Glutamatergic neuron (in vitro differentiated cells): Measurements from ENCODE around the gene ZHX3. TPM values are rescaled to one million over a fixed set of nuclear protein-coding genes. Genes with fewer than 3 reads are reported as not detected.
A peak's percentile ranks its signal among the peaks of the same experiment; 100 is the strongest.
"Not testable (repeated sequence)": the region's sequence is repeated elsewhere in the genome, so short reads cannot be mapped to it uniquely, and the experiment has no call there.

ENCODE experiments used
- DNase-seq: peaks from one replicate; pipeline ENCODE4 v3.0.0; 2022
- H3K27ac Mint-ChIP-seq: one replicate; pipeline ENCODE4 v1.8.0; 2020; ENCODE audit warnings: mild to moderate bottlenecking, mixed read lengths, inconsistent platforms; ENCODE audit not compliant: unreplicated experiment
- H3K27me3 Mint-ChIP-seq: one replicate; pipeline ENCODE4 v1.8.0; 2020; ENCODE audit warnings: mild to moderate bottlenecking, moderate library complexity, mixed read lengths, inconsistent platforms; ENCODE audit not compliant: unreplicated experiment
- H3K36me3 Mint-ChIP-seq: one replicate; pipeline ENCODE4 v1.8.0; 2020; ENCODE audit warnings: mild to moderate bottlenecking, mixed read lengths, inconsistent platforms; ENCODE audit not compliant: unreplicated experiment
- H3K4me1 Mint-ChIP-seq: one replicate; pipeline ENCODE4 v1.8.0; 2020; ENCODE audit warnings: mild to moderate bottlenecking, low read depth, mixed read lengths, inconsistent platforms; ENCODE audit not compliant: unreplicated experiment
- H3K4me3 Mint-ChIP-seq: one replicate; pipeline ENCODE4 v1.8.0; 2020; ENCODE audit warnings: mild to moderate bottlenecking, mixed read lengths, inconsistent platforms; ENCODE audit not compliant: unreplicated experiment
- H3K9me3 Mint-ChIP-seq: one replicate; pipeline ENCODE4 v1.8.0; 2020; ENCODE audit warnings: mild to moderate bottlenecking, moderate library complexity, mixed read lengths, inconsistent platforms; ENCODE audit not compliant: unreplicated experiment
- CTCF ChIP-seq: fragments of 200-600 bp; sonication (generic); IDR thresholded peaks from one replicate; pipeline ENCODE4 v1.5.0; 2021; ENCODE audit not compliant: partially characterized antibody, unreplicated experiment
- total RNA-seq: library from RNA; stranded (reverse); fragmentation: NEBNext Ultra II Directional; extraction: Animal tissue kit (Norgen Biotek cat#: 25700); gene quantifications from one replicate; pipeline ENCODE4 v1.2.1, GENCODE V29; 2021; ENCODE audit not compliant: unreplicated experiment

The ZHX3 gene
- total RNA-seq, 1 donor from 2014 or later, result 40.5 TPM

- H3K9me3 Mint-ChIP-seq, result peaks cover 16% of the 10 kb centered on the region
- TF ChIP-seq CTCF, result no peak
- peaks cover 17% of the 10 kb centered on the region for H3K27me3 Mint-ChIP-seq
- H3K27ac Mint-ChIP-seq, result peak overlapping the region; percentile 91
- peaks cover 38% of the 10 kb centered on the region for H3K4me1 Mint-ChIP-seq
- H3K4me3 Mint-ChIP-seq, result peak overlapping the region; percentile 84
- no peak for DNase-seq
- no peaks in the 10 kb centered on the region for H3K36me3 Mint-ChIP-seq
Observed at GRCh38 chr20:41135888-41136679, 181.4 kb downstream of the ZHX3 start.

- DNase-seq, result peak; percentile 59
- Mint-ChIP-seq H3K27ac (peak overlapping the region; percentile 91), H3K36me3 (no peaks in the 10 kb centered on the region), H3K4me1 (peaks cover 31% of the 10 kb centered on the region), H3K4me3 (peak overlapping the region; percentile 84), H3K9me3 (peaks cover 16% of the 10 kb centered on the region), H3K27me3 (peaks cover 17% of the 10 kb centered on the region)
- peak; percentile 85 for TF ChIP-seq CTCF
Observed at GRCh38 chr20:41135187-41135887, 182.2 kb downstream of the ZHX3 start.

GRCh38 chr20:41134362-41135186 lies 183.0 kb downstream of the ZHX3 start:
- no peak for DNase-seq
- peaks cover 17% of the 10 kb centered on the region for H3K27me3 Mint-ChIP-seq
- no peaks in the 10 kb centered on the region for H3K36me3 Mint-ChIP-seq
- H3K4me1 Mint-ChIP-seq, result peaks cover 24% of the 10 kb centered on the region
- no peak for TF ChIP-seq CTCF
- no peak overlapping the region for H3K4me3 Mint-ChIP-seq
- H3K27ac Mint-ChIP-seq, result no peak overlapping the region
- H3K9me3 Mint-ChIP-seq, result peaks cover 15% of the 10 kb centered on the region

- Mint-ChIP-seq H3K36me3 (no peaks in the 10 kb centered on the region), H3K4me3 (no peak overlapping the region), H3K9me3 (peaks cover 11% of the 10 kb centered on the region), H3K27ac (no peak overlapping the region), H3K4me1 (peaks cover 18% of the 10 kb centered on the region), H3K27me3 (peaks cover 17% of the 10 kb centered on the region)
- DNase-seq, result no peak
- TF ChIP-seq CTCF, result no peak
Observed at GRCh38 chr20:41133709-41134361, 183.7 kb downstream of the ZHX3 start.

GRCh38 chr20:41132388-41132775 lies 185.1 kb downstream of the ZHX3 start:
- H3K27ac Mint-ChIP-seq, DNase-seq, H3K36me3 Mint-ChIP-seq, H3K9me3 Mint-ChIP-seq, H3K27me3 Mint-ChIP-seq, H3K4me3 Mint-ChIP-seq: not testable (repeated sequence)
- H3K4me1 Mint-ChIP-seq, result peaks cover 15% of the 10 kb centered on the region
